Caki2 (cell line): ENCODE data around the gene BHLHE40. TPM values are rescaled to one million over a fixed set of nuclear protein-coding genes. Genes with fewer than 3 reads are reported as not detected.

Experiments
- DNase-seq: peaks from one replicate; pipeline ENCODE4 v3.0.0-alpha.2; 2015; ENCODE audit warnings: low read depth
- in situ Hi-C: cut with HindIII; loops from 2 replicates; pipeline ENCODE4 v1.10.0; 2016; ENCODE audit warnings: low sequenced_read_pairs, low pct_unique_long_range_greater_than_20kb, mixed read lengths
- total RNA-seq: library from RNA; depleted of rRNA; stranded (reverse); fragments of >200 nt; shearing (Covaris generic); gene quantifications from 2 replicates; pipeline ENCODE4 v1.2.3, GENCODE V29; 2014; ENCODE audit warnings: low replicate concordance

BHLHE40 gene
- total RNA-seq, 1 experiment from 2014 or later, result 49.9 TPM

GRCh38 chr3:4978966-4979427 lies 240 bp upstream of the BHLHE40 start:
- DNase-seq, result peak; percentile 91
- in situ Hi-C loops, result loop anchor here (10.0 kb wide), 1 partner anchor 244 kb away; no protein-coding TSS in a partner anchor

- in situ Hi-C loops, result no loop called here
- DNase-seq, result peak; percentile 89
Measured at GRCh38 chr3:4980229-4981203, 1.3 kb downstream of the BHLHE40 start.

GRCh38 chr3:4981294-4981664 lies 2.0 kb downstream of the BHLHE40 start:
- in situ Hi-C loops, result no loop called here
- DNase-seq, result no peak

- peak; percentile 77 for DNase-seq
- in situ Hi-C loops, result no loop called here
Measured at GRCh38 chr3:4981665-4982494, 2.6 kb downstream of the BHLHE40 start.

GRCh38 chr3:4982773-4983738 lies 3.8 kb downstream of the BHLHE40 start:
- DNase-seq, result peak; percentile 52
- in situ Hi-C loops, result no loop called here

GRCh38 chr3:4983739-4984510 lies 4.7 kb downstream of the BHLHE40 start:
- DNase-seq, result peak; percentile 68
- in situ Hi-C loops, result no loop called here

GRCh38 chr3:4984511-4984864 lies 5.3 kb downstream of the BHLHE40 start:
- no peak for DNase-seq
- in situ Hi-C loops, result no loop called here

GRCh38 chr3:4985330-4986174 lies 6.3 kb downstream of the BHLHE40 start:
- peak; percentile 89 for DNase-seq
- in situ Hi-C loops, result no loop called here

- in situ Hi-C loops, result no loop called here
- no peak for DNase-seq
Measured at GRCh38 chr3:4986175-4986781, 7.0 kb downstream of the BHLHE40 start.

- in situ Hi-C loops, result no loop called here
- peak; percentile 98 for DNase-seq
Measured at GRCh38 chr3:4986782-4987537, 7.7 kb downstream of the BHLHE40 start.

GRCh38 chr3:4987538-4988296 lies 8.5 kb downstream of the BHLHE40 start:
- in situ Hi-C loops, result no loop called here
- no peak for DNase-seq

- in situ Hi-C loops, result no loop called here
- DNase-seq, result peak; percentile 57
Measured at GRCh38 chr3:4988983-4989834, 10.0 kb downstream of the BHLHE40 start.

GRCh38 chr3:4990069-4990468 lies 10.8 kb downstream of the BHLHE40 start:
- DNase-seq, result no peak
- in situ Hi-C loops, result no loop called here

- in situ Hi-C loops, result no loop called here
- DNase-seq, result no peak
Measured at GRCh38 chr3:4992118-4992517, 12.9 kb downstream of the BHLHE40 start.
